Measurements from ENCODE around the gene RGS12.

DNA sequence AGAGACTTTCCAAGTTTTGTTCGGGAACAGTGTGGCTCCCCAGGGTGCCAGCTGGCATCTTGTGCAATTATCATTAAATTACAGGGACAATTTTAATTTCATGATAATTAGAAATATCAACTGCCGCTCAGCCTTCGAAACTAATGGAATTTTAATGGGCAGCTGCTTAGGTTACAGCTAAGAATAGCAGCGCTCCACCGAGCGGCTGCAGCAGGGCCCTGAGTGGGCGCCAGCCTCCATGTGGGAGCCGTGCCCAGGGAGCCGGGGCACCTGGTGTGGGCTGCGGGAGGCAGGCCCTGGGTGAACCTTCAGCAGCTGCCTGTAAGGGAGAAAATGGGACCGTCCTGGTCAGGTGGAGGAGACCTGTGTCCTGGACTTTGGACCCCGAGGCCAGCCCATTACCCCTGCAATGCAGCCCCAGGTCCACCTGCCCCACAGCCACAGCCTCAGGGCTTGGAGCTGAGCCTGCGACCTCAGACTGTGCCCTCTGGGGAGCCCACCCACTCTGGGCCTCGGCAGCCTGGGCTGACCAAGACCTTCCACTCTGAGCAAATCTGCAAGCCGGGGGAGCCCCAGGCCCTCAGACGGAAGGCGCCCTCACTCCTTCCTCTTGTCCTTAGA is 22.7 kb upstream of the RGS12 start:
- TF ChIP-seq, protein P1, sequence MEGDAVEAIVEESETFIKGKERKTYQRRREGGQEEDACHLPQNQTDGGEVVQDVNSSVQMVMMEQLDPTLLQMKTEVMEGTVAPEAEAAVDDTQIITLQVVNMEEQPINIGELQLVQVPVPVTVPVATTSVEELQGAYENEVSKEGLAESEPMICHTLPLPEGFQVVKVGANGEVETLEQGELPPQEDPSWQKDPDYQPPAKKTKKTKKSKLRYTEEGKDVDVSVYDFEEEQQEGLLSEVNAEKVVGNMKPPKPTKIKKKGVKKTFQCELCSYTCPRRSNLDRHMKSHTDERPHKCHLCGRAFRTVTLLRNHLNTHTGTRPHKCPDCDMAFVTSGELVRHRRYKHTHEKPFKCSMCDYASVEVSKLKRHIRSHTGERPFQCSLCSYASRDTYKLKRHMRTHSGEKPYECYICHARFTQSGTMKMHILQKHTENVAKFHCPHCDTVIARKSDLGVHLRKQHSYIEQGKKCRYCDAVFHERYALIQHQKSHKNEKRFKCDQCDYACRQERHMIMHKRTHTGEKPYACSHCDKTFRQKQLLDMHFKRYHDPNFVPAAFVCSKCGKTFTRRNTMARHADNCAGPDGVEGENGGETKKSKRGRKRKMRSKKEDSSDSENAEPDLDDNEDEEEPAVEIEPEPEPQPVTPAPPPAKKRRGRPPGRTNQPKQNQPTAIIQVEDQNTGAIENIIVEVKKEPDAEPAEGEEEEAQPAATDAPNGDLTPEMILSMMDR (IDR thresholded peaks at IDR 0.05; ENCODE audit: poor library complexity) = no peak
- TF ChIP-seq EZH2 (IDR thresholded peaks at IDR 0.05; ENCODE audit: borderline replicate concordance) (no peak), EZH2phosphoT487 (IDR thresholded peaks at IDR 0.05; ENCODE audit: low read depth, severe bottlenecking, unreplicated experiment) (no peak)

Data from hepatocyte (in vitro differentiated cells).